GM19452 (cell line): ENCODE data around the gene NDUFC1.

ENCODE experiments used
- ATAC-seq: cut with Tn5 transposase; IDR thresholded peaks from one replicate; pipeline ENCODE4 v1.9.1; 2021; ENCODE audit not compliant: unreplicated experiment

NDUFC1 gene

DNA sequence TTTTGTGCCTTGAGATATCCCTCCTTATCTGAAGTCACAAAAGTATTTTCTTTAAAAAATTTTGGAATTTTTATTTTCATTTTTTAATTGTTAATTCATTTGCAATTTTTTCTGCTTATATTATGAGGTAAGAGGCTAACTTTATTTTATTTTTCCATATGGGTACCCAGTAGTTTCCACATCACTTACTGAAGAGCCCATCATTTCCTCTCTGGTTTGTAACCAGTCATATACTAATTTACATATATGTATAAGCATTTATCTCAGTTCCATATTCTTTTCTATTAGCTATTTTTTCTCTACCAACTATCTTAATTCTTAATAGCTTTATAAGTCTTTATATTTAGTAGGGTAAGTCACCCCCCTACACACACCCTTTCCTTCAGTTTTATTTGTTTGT, 49.2 kb downstream of the NDUFC1 start:
- no peak for ATAC-seq

DNA sequence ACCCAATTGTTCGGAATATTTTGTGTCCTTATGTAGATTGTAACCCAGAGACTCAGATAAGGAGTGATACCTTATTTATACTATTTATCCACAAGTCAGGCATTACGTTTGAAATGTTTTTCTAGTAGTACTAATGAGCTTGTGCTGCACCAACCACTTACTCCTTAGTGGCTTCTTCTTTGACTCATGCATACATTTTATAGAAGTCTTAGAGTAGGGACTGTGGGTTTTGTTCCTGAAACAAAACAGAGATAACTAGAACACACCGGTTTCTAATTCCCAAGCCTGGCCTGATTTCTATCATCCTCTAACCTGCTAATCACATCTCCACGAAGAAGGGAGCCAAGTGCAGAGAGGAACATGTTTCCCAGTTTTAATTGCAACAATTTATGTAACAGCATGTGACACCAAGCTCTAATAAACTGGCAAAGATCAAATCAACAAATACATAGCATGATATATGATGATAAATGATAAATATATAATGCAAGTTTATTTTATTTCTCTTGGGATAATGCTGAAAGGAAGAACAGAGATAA, 54.5 kb downstream of the NDUFC1 start:
- no peak for ATAC-seq

DNA sequence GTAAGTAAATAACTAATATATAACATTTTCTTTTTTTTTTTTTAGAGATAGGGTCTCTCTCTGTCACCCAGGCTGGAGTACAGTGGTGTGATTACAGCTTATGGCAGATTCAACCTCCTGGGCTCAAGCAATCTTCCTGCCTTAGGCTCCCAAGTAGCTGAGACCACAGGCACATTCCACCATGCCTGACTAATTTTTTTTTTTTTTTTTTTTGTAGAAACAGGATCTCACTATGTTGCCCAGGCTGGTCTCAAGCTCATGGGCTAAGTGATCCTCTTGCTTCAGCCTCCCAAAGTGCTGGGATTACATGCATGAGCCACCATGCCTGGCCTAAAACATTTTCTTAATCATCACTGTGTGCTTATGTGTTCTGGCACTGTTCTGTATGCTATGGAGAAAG, 55.0 kb downstream of the NDUFC1 start:
- ATAC-seq = no peak

DNA sequence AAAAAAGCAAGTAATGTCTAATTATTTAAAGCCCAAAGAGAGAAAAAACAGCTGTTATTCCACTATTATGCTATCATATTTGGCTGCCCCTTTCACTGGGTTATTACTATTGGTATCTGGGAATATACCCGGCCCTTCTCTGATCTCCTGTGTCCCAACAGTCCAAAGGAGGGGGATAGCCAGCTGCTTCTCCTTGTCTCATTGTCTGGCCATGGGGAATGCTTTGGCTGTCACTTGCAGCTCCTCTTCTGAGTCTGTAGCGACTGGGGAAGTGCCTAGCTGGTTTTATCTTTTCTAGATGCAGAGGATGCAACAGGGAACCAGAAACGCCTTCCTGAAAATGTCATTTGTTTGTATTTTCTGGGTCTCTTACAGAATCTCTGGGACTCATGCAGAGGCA, 56.1 kb downstream of the NDUFC1 start:
- no peak for ATAC-seq

DNA sequence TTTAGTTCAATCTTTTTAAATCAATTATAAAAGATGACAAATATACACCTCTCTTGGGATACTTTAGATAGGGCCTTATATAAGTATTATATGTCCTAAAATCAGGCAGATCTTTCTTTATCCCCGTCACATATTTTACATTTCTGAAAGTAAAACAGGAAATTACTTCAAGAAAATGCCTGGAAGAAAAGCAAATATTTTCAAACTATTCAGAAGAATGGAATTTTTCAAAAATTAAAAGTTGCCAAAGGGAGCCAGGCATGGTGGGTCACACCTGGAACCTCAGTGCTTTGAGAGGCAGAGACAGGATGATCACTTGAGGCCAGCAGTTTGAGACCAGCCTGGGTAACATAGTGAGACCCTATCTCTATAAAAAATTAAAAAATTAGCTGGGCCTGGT, 56.7 kb downstream of the NDUFC1 start:
- ATAC-seq = no peak

DNA sequence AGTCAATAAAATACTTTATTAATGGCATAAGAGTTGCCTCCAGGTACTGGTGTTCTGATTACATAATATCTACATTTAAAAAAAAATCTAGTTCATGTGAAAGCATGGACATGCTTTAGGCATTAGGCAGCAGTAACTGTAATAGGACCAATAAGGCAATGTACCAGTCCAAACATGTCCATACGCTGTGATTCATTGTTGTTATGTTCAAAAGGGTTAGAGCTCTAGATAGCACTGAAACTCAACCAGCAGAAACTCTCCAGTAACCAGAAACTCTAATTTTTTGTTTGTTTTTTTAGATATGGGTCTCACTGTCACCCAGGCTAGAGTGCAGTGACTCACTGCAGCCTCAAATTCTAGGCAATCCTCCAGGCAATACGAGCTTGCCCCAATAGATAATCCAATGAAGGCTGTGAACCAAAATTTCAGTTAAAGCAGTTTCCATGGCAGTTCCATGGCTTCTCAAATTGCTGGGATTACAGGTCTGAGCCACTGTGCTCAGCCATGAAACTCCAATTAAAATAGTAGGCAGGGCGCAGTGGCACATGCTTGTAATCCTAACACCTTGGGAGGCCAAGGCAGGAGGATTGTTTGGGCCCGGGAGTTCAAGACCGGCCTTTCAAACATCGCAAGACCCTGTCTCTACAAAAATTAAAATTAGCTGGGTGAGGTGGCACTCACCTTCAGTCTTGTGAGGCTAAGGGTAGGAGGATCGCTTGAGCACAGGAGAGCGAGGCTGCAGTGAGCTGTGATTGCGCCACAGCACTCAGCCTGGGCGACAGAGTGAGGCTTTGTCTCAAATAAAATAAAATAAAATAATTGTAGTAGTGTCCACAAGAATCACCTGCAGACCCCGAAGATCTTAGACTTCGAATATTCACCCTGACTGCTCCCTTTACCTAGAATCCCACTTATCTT, 58.6 kb downstream of the NDUFC1 start:
- ATAC-seq = no peak

DNA sequence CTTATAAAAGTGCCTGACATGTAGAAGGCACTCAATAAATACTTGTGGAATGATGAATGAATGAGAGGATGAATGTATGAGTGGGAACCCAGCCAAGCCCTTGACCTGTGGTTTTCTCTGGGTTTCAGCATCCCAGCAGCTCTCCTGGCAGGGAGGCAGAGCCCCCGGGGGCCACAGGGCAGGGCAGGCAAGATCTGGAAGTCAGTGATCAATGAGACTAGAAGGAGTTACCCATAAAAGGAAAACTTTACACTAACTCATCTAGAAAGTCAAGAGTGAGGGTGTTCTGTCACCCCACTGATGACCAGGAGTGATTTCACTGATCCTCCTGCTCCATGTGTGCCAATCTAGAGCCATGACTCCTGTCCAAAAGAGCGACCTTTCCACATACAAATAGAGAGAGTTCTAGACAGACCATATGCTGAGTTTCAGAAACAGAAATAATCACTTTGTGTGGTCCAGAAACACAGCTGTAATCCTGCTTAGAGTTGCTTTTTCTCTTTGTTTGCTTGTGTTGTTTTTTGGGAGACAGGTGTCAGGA, 59.7 kb downstream of the NDUFC1 start:
- no peak for ATAC-seq

DNA sequence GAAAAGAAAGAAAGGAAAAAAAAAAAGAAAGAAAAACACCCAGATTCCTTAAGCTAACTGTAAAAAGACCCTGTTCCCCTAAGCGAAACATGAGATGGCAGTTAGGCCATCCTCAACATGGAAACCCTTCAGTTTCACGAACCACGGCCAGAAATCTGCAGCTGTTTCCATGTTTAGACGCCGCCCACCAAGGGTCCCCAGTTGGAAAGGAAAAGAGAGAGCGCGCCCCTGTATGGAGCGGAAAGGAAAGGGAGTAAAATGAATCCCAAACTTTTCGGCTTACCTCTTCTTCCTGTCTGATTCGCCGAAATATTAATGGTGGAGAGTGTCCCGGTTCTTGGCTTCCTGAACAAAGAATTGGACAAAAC, 60.5 kb downstream of the NDUFC1 start:
- ATAC-seq = no peak

DNA sequence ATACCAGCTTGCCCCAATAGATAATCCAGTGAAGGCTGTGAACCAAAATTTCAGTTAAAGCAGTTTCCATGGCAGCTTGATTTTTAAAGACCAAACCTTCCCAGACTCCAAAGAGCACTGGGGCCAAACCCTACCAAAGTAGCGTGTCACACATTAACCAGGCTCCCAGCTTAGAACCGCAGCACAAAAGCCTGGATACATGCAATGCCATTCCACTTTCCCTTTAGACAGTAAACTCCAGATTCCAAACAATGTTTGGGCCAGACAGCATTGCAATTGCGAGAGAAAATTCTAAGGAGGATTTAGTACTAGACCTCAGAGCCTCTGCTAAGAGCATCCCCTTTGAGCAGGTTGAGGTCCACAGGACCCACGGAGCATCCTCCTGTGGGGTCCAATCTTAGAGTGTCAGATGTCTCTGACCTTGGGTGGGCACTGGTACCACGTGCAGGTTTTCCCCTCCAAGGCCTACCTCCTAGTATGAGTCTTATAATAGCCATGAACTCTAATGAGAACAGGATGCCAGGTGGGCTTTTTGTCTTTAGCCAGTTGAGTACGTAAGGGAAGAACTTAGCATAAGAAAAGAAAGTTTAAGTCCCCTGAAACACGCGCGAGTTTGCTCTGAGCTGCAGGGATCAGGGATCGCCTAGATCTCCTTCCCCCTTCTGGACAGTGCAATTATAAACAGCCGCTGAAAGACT, 61.0 kb downstream of the NDUFC1 start:
- no peak for ATAC-seq
